Mucosa of descending colon (tissue), 3 donors: Measurements from ENCODE around the gene MALRD1. TPM values are rescaled to one million over a fixed set of nuclear protein-coding genes. Genes with fewer than 3 reads are reported as not detected.

ENCODE experiments used
- ATAC-seq: fragments of 200-7000 bp; cut with Tn5 transposase; one replicate; pipeline ENCODE4 v1.9.1; 2020; ENCODE audit warnings: mild to moderate bottlenecking, moderate library complexity
- DNase-seq, 3 donors: peaks; one replicate each; pipeline ENCODE4 v3.0.0-alpha.2; 2020
- H3K36me3 ChIP-seq: fragments of 200-600 bp; one replicate; pipeline ENCODE4 v1.8.0; 2021; ENCODE audit warnings: low read depth, mild to moderate bottlenecking
- H3K4me1 ChIP-seq: fragments of 200-600 bp; one replicate; pipeline ENCODE4 v1.8.0; 2021; ENCODE audit warnings: low read depth, mild to moderate bottlenecking
- H3K4me3 ChIP-seq: fragments of 200-600 bp; one replicate; pipeline ENCODE4 v1.8.0; 2021; ENCODE audit warnings: mild to moderate bottlenecking
- H3K9me3 ChIP-seq: fragments of 200-600 bp; one replicate; pipeline ENCODE4 v1.8.0; 2021; ENCODE audit warnings: mild to moderate bottlenecking
- intact Hi-C, 2 donors: fragments of 100-400 bp; cut with DNase I in 1 of 2; cut with micrococcal nuclease in 1 of 2; formaldehyde crosslinking; loops; one replicate each; pipeline versions ENCODE4 v1.11.0 to v1.11.1; 2022; cut with DNase I, micrococcal nuclease
- total RNA-seq, 3 donors: library from RNA; stranded (reverse); fragmentation: NEBNext Ultra II Directional in 2 of 3; extraction: Animal tissue kit (Norgen Biotek cat#: 25700) in 2 of 3; gene quantifications; one replicate each; pipeline versions ENCODE4 v1.2.1 to v1.2.4, GENCODE V29; 2021 to 2023
- TF ChIP-seq, protein P1 (sequence below): fragments of 200-600 bp; IDR thresholded peaks from one replicate; pipeline ENCODE4 v1.8.0; 2022; ENCODE audit warnings: antibody characterized with exemption, mild to moderate bottlenecking
- donor health status: DM: no; HTN: no; CAD: no; lungs with moderate emphysema.
- donor health status: DM: no; HTN: no; CAD: no.
- donor health status: DM: no; HTN: yes; CAD: no.

MALRD1 gene
- total RNA-seq, 3 donors from 2014 or later, result 0.41 to 0.90 (median 0.60) TPM

DNA sequence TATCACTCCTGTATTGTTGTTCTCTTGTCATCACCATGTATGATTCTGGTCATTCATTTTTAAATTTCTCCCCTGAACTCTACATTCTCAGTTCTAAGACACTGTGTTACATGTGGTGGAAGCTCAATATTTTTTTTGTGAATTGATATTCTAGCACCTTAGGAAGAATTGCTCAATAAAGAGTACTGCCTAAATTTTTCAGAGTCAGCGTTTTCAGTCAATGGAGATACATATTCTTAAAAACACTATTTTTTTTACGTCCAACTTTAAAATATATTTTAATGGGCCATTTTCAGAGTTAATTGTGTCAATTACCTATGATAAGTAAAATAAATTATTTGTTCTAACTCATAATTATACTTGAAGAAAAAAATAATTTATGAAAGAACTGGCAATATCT, 557.2 kb downstream of the MALRD1 start:
- ATAC-seq (no peak), DNase-seq (no peak)
- intact Hi-C loops, result no loop called here
- H3K36me3 ChIP-seq, result no peaks in the 10 kb centered on the region
- no peak overlapping the region for H3K4me3 ChIP-seq
- H3K4me1 ChIP-seq, result no peaks in the 10 kb centered on the region
- TF ChIP-seq, protein P1, sequence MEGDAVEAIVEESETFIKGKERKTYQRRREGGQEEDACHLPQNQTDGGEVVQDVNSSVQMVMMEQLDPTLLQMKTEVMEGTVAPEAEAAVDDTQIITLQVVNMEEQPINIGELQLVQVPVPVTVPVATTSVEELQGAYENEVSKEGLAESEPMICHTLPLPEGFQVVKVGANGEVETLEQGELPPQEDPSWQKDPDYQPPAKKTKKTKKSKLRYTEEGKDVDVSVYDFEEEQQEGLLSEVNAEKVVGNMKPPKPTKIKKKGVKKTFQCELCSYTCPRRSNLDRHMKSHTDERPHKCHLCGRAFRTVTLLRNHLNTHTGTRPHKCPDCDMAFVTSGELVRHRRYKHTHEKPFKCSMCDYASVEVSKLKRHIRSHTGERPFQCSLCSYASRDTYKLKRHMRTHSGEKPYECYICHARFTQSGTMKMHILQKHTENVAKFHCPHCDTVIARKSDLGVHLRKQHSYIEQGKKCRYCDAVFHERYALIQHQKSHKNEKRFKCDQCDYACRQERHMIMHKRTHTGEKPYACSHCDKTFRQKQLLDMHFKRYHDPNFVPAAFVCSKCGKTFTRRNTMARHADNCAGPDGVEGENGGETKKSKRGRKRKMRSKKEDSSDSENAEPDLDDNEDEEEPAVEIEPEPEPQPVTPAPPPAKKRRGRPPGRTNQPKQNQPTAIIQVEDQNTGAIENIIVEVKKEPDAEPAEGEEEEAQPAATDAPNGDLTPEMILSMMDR, result no peak
- H3K9me3 ChIP-seq, result no peaks in the 10 kb centered on the region

DNA sequence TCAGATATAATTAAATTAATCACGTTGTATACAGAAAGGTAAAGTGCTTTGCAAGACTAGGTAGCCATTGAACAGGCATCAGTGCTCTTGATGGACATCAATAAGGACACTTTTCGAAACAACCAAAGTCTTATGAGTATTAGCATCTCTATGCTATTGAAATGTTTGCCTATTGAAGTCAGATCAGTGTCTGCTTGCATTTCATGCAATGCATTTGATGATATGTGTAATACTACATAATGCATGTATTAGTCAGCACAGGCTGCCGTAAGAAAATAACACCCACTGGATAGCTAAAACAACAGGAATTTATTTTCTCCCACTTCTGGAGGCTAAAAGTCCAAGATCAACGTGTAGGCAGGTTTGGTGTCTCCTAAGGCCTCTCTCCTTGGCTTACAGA, 558.4 kb downstream of the MALRD1 start:
- H3K9me3 ChIP-seq, result no peaks in the 10 kb centered on the region
- H3K4me3 ChIP-seq, result no peak overlapping the region
- H3K36me3 ChIP-seq, result no peaks in the 10 kb centered on the region
- no peak for DNase-seq
- H3K4me1 ChIP-seq, result no peaks in the 10 kb centered on the region
- TF ChIP-seq, protein P1, result no peak
- ATAC-seq, result no peak
- intact Hi-C loops, result no loop called here

DNA sequence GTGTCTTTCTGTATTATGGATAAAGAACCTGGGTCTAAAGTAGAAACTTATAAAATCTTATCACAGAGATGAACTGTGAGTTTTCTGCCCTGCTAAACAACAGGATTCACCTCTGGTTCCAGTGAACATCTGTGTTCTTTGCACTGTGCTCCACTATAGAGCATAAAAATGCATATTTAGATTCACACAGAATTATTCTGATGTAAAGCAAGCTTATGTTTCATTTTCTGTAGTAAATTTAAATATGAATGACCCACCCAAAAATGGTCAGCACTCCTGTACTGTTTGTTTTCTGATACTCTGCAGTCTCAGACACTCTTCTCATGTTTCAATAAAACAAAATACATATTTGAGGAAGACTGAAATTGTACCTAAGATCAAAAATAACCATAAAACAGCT, 563.2 kb downstream of the MALRD1 start:
- H3K4me1 ChIP-seq, result no peaks in the 10 kb centered on the region
- no peaks in the 10 kb centered on the region for H3K9me3 ChIP-seq
- H3K4me3 ChIP-seq, result no peak overlapping the region
- no peak for ATAC-seq
- TF ChIP-seq, protein P1, result no peak
- no peaks in the 10 kb centered on the region for H3K36me3 ChIP-seq
- intact Hi-C loops, result no loop called here
- no peak for DNase-seq

- intact Hi-C loops, result no loop called here
- TF ChIP-seq, protein P1, result no peak
- no peaks in the 10 kb centered on the region for H3K9me3 ChIP-seq
- ATAC-seq (no peak), DNase-seq (no peak)
- no peaks in the 10 kb centered on the region for H3K4me1 ChIP-seq
- no peak overlapping the region for H3K4me3 ChIP-seq
- no peaks in the 10 kb centered on the region for H3K36me3 ChIP-seq
Observed at GRCh38 chr10:19616966-19617365, 568.4 kb downstream of the MALRD1 start.

- ATAC-seq (no peak), DNase-seq (no peak)
- Histone ChIP-seq H3K36me3 (no peaks in the 10 kb centered on the region), H3K4me3 (no peak overlapping the region), H3K4me1 (no peaks in the 10 kb centered on the region), H3K9me3 (no peaks in the 10 kb centered on the region)
- TF ChIP-seq, protein P1, result no peak
- intact Hi-C loops, result no loop called here
Observed at GRCh38 chr10:19620811-19621210, 572.2 kb downstream of the MALRD1 start.

DNA sequence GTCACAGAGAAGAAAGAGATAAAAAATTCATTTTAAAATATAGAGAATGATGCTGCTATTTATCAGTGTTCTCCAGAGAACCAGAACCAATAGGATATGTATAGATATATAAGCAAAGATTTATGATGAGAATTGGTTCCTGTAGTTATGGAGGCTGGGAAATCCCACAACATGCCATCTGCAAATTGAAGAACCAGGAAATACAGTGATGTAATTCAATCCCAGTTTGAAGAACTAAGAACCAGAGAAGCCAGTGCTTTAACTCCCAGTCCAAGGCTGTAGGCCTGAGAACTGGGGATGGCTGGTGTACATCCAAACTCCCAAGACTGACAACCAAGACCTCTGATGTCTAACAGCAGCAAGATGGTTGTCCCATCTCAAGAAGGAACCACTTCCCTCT, 574.7 kb downstream of the MALRD1 start:
- intact Hi-C loops, result no loop called here
- H3K4me1 ChIP-seq, result no peaks in the 10 kb centered on the region
- no peak overlapping the region for H3K4me3 ChIP-seq
- DNase-seq, result no peak
- H3K36me3 ChIP-seq, result no peaks in the 10 kb centered on the region
- ATAC-seq, result no peak
- TF ChIP-seq, protein P1, result no peak
- H3K9me3 ChIP-seq, result no peaks in the 10 kb centered on the region
